ENCODE results near the gene MTARC2.

The MTARC2 gene

GRCh38 chr1:220786337-220787068, 38.4 kb downstream of the MTARC2 start, which contains the start of gene MTARC1:
Gene MTARC1, plus strand, starts transcription at chr1:220786913. Its CDS starts 32 bp downstream, at chr1:220786945.
- peak within 1 kb of the TSS; percentile 89 for H2AFZ ChIP-seq (ENCODE audit: insufficient read depth, low read length, poor library complexity)
- no peaks in the 10 kb centered on the region for H3K27me3 ChIP-seq (ENCODE audit: insufficient read depth, low read length)
- no peak within 1 kb of the TSS for H3K23ac ChIP-seq (ENCODE audit: low read length)
- peaks cover 16 to 26% of the 10 kb centered on the region in 2 experiments for H3K4me1 ChIP-seq (ENCODE audit: control insufficient read depth in 1 of 2, insufficient read depth in 2 of 2, low read length in 2 of 2)
- peak within 1 kb of the TSS; percentile 69 for H3K4me3 ChIP-seq (ENCODE audit: low read depth, low read length)
- peak within 1 kb of the TSS; percentile 82 for H3K14ac ChIP-seq (ENCODE audit: low read length)
- H3K4ac ChIP-seq (ENCODE audit: low read depth, low read length), result peak within 1 kb of the TSS; percentile 53
- H4K8ac ChIP-seq (ENCODE audit: low read depth, low read length), result peak within 1 kb of the TSS; percentile 80
- peak within 1 kb of the TSS; percentile 79 for H3K9ac ChIP-seq (ENCODE audit: low read length)
- peak within 1 kb of the TSS; percentile 85 for H4K91ac ChIP-seq (ENCODE audit: low read depth, low read length)
- H2BK5ac ChIP-seq (ENCODE audit: low read depth, low read length, poor library complexity), result peak within 1 kb of the TSS; percentile 81
- H2BK12ac ChIP-seq (ENCODE audit: low read length), result peak within 1 kb of the TSS; percentile 45
- no peaks in the 10 kb centered on the region for H3K79me2 ChIP-seq (ENCODE audit: control insufficient read depth, insufficient read depth, low read length, poor library complexity)
- peak within 1 kb of the TSS; percentile 75 for H2AK5ac ChIP-seq (ENCODE audit: low read length)
- peak; percentile 58 to 60 for DNase-seq
- H2BK120ac ChIP-seq (ENCODE audit: insufficient read depth, low read length, poor library complexity), result peak within 1 kb of the TSS; percentile 79
- H3K36me3 ChIP-seq (ENCODE audit: control insufficient read depth in 1 of 2, insufficient read depth in 2 of 2, low read length in 2 of 2), result peaks cover 2 to 3% of the 10 kb centered on the region in 2 experiments
- no peaks in the 10 kb centered on the region for H3K9me3 ChIP-seq (ENCODE audit: insufficient read depth, low read depth, low read length)
- WGBS (ENCODE audit: extremely low coverage, insufficient coverage, insufficient read length), result no CpG with 5 or more reads among the region's 56 CpGs
- peak within 1 kb of the TSS; percentile 95 for H3K4me2 ChIP-seq (ENCODE audit: low read length)
- H3K27ac ChIP-seq (ENCODE audit: low read depth, low read length), result peak within 1 kb of the TSS; percentile 95
- H4K12ac ChIP-seq (ENCODE audit: low read depth, low read length), result peak within 1 kb of the TSS; percentile 63
- peaks cover 23% of the 10 kb centered on the region for H3K79me1 ChIP-seq (ENCODE audit: low read length)
- peak within 1 kb of the TSS; percentile 78 for H3K18ac ChIP-seq (ENCODE audit: low read length)

GRCh38 chr1:220787069-220787619, 39.0 kb downstream of the MTARC2 start:
- Histone ChIP-seq H4K8ac (ENCODE audit: low read depth, low read length) (peak overlapping the region; percentile 72), H3K23ac (ENCODE audit: low read length) (no peak overlapping the region), H3K4me3 (ENCODE audit: low read depth, low read length) (peak overlapping the region; percentile 69), H3K14ac (ENCODE audit: low read length) (peak overlapping the region; percentile 82), H3K4ac (ENCODE audit: low read depth, low read length) (peak overlapping the region; percentile 53), H3K79me2 (ENCODE audit: control insufficient read depth, insufficient read depth, low read length, poor library complexity) (no peaks in the 10 kb centered on the region), H4K12ac (ENCODE audit: low read depth, low read length) (peak overlapping the region; percentile 63), H3K27me3 (ENCODE audit: insufficient read depth, low read length) (no peaks in the 10 kb centered on the region), H3K9ac (ENCODE audit: low read length) (peak overlapping the region; percentile 79), H2BK12ac (ENCODE audit: low read length) (peak overlapping the region; percentile 45), H3K9me3 (ENCODE audit: insufficient read depth, low read depth, low read length) (no peaks in the 10 kb centered on the region), H4K91ac (ENCODE audit: low read depth, low read length) (peak overlapping the region; percentile 85), H3K18ac (ENCODE audit: low read length) (peak overlapping the region; percentile 78), H3K79me1 (ENCODE audit: low read length) (peaks cover 23% of the 10 kb centered on the region), H2AFZ (ENCODE audit: insufficient read depth, low read length, poor library complexity) (peak overlapping the region; percentile 89), H2AK5ac (ENCODE audit: low read length) (no peak overlapping the region), H2BK5ac (ENCODE audit: low read depth, low read length, poor library complexity) (peak overlapping the region; percentile 81), H3K4me1 (ENCODE audit: control insufficient read depth in 1 of 2, insufficient read depth in 2 of 2, low read length in 2 of 2) (peaks cover 16 to 26% of the 10 kb centered on the region in 2 experiments), H3K4me2 (ENCODE audit: low read length) (peak overlapping the region; percentile 95), H3K27ac (ENCODE audit: low read depth, low read length) (peak overlapping the region; percentile 95), H3K36me3 (ENCODE audit: control insufficient read depth in 1 of 2, insufficient read depth in 2 of 2, low read length in 2 of 2) (peaks cover 2 to 4% of the 10 kb centered on the region in 2 experiments), H2BK120ac (ENCODE audit: insufficient read depth, low read length, poor library complexity) (peak overlapping the region; percentile 79)
- WGBS (ENCODE audit: extremely low coverage, insufficient coverage, insufficient read length), result no CpG with 5 or more reads among the region's 32 CpGs
- peak; percentile 84 to 88 for DNase-seq

GRCh38 chr1:220788900-220789299, 40.8 kb downstream of the MTARC2 start:
- Histone ChIP-seq H4K91ac (ENCODE audit: low read depth, low read length) (peak overlapping the region; percentile 56), H3K4me1 (ENCODE audit: control insufficient read depth in 1 of 2, insufficient read depth in 2 of 2, low read length in 2 of 2) (peaks cover 16 to 26% of the 10 kb centered on the region in 2 experiments), H3K9ac (ENCODE audit: low read length) (no peak overlapping the region), H3K79me2 (ENCODE audit: control insufficient read depth, insufficient read depth, low read length, poor library complexity) (no peaks in the 10 kb centered on the region), H2BK12ac (ENCODE audit: low read length) (peak overlapping the region; percentile 70), H3K36me3 (ENCODE audit: control insufficient read depth in 1 of 2, insufficient read depth in 2 of 2, low read length in 2 of 2) (peaks cover 2 to 7% of the 10 kb centered on the region in 2 experiments), H2BK120ac (ENCODE audit: insufficient read depth, low read length, poor library complexity) (peak overlapping the region; percentile 62), H3K27ac (ENCODE audit: low read depth, low read length) (peak overlapping the region; percentile 73), H4K8ac (ENCODE audit: low read depth, low read length) (peak overlapping the region; percentile 33), H3K14ac (ENCODE audit: low read length) (peak overlapping the region; percentile 71), H3K27me3 (ENCODE audit: insufficient read depth, low read length) (no peaks in the 10 kb centered on the region), H3K18ac (ENCODE audit: low read length) (peak overlapping the region; percentile 58), H2AK5ac (ENCODE audit: low read length) (peak overlapping the region; percentile 93), H3K4me2 (ENCODE audit: low read length) (no peak overlapping the region), H2AFZ (ENCODE audit: insufficient read depth, low read length, poor library complexity) (no peak overlapping the region), H2BK5ac (ENCODE audit: low read depth, low read length, poor library complexity) (peak overlapping the region; percentile 35), H3K79me1 (ENCODE audit: low read length) (peaks cover 23% of the 10 kb centered on the region), H3K23ac (ENCODE audit: low read length) (no peak overlapping the region), H4K12ac (ENCODE audit: low read depth, low read length) (no peak overlapping the region), H3K4me3 (ENCODE audit: low read depth, low read length) (no peak overlapping the region), H3K9me3 (ENCODE audit: insufficient read depth, low read depth, low read length) (no peaks in the 10 kb centered on the region), H3K4ac (ENCODE audit: low read depth, low read length) (peak overlapping the region; percentile 35)
- peak; percentile 63 to 65 for DNase-seq
- no CpG with 5 or more reads among the region's 7 CpGs for WGBS (ENCODE audit: extremely low coverage, insufficient coverage, insufficient read length)

GRCh38 chr1:220789532-220790147, 41.5 kb downstream of the MTARC2 start:
- DNase-seq, result no peak
- no peak overlapping the region for H4K8ac ChIP-seq (ENCODE audit: low read depth, low read length)
- H3K14ac ChIP-seq (ENCODE audit: low read length), result no peak overlapping the region
- H2AFZ ChIP-seq (ENCODE audit: insufficient read depth, low read length, poor library complexity), result no peak overlapping the region
- H3K18ac ChIP-seq (ENCODE audit: low read length), result no peak overlapping the region
- no peak overlapping the region for H4K91ac ChIP-seq (ENCODE audit: low read depth, low read length)
- H3K9me3 ChIP-seq (ENCODE audit: insufficient read depth, low read depth, low read length), result no peaks in the 10 kb centered on the region
- H3K9ac ChIP-seq (ENCODE audit: low read length), result no peak overlapping the region
- WGBS (ENCODE audit: extremely low coverage, insufficient coverage, insufficient read length), result no CpG with 5 or more reads among the region's 2 CpGs
- no peaks in the 10 kb centered on the region for H3K27me3 ChIP-seq (ENCODE audit: insufficient read depth, low read length)
- no peak overlapping the region for H2BK5ac ChIP-seq (ENCODE audit: low read depth, low read length, poor library complexity)
- no peak overlapping the region for H2BK120ac ChIP-seq (ENCODE audit: insufficient read depth, low read length, poor library complexity)
- H3K4ac ChIP-seq (ENCODE audit: low read depth, low read length), result no peak overlapping the region
- H3K4me1 ChIP-seq (ENCODE audit: control insufficient read depth in 1 of 2, insufficient read depth in 2 of 2, low read length in 2 of 2), result peaks cover 16 to 26% of the 10 kb centered on the region in 2 experiments
- H2AK5ac ChIP-seq (ENCODE audit: low read length), result no peak overlapping the region
- no peak overlapping the region for H3K27ac ChIP-seq (ENCODE audit: low read depth, low read length)
- no peak overlapping the region for H3K23ac ChIP-seq (ENCODE audit: low read length)
- peaks cover 23% of the 10 kb centered on the region for H3K79me1 ChIP-seq (ENCODE audit: low read length)
- no peak overlapping the region for H3K4me2 ChIP-seq (ENCODE audit: low read length)
- no peak overlapping the region for H3K4me3 ChIP-seq (ENCODE audit: low read depth, low read length)
- H3K36me3 ChIP-seq (ENCODE audit: control insufficient read depth in 1 of 2, insufficient read depth in 2 of 2, low read length in 2 of 2), result peaks cover 2 to 7% of the 10 kb centered on the region in 2 experiments
- no peak overlapping the region for H4K12ac ChIP-seq (ENCODE audit: low read depth, low read length)
- no peak overlapping the region for H2BK12ac ChIP-seq (ENCODE audit: low read length)
- no peaks in the 10 kb centered on the region for H3K79me2 ChIP-seq (ENCODE audit: control insufficient read depth, insufficient read depth, low read length, poor library complexity)

Data from trophoblast cell (in vitro differentiated cells and primary cell).